SKM-1 treated with dmso at 0.1 percent for 144 hours (cell line): Measurements from ENCODE around the gene RNF214.
"Not testable (repeated sequence)": the region's sequence is repeated elsewhere in the genome, so short reads cannot be mapped to it uniquely, and the experiment has no call there.

ENCODE experiments used
- DNase-seq: peaks from one replicate; lab custom pipeline; 2025; ENCODE audit not compliant: unreplicated experiment; lab: John Stamatoyannopoulos, UW

The RNF214 gene

GRCh38 chr11:117232092-117232878 lies at the start of gene RNF214:
Gene RNF214 (plus strand): TSS chr11:117232671. CDS start chr11:117234273, 1,602 bp downstream.
- peak; percentile 67 for DNase-seq

- not testable (repeated sequence) for DNase-seq
Observed at GRCh38 chr11:117183178-117183577, 49.3 kb upstream of the RNF214 start.

GRCh38 chr11:117183724-117184349 lies 48.6 kb upstream of the RNF214 start:
- DNase-seq, result no peak

DNA sequence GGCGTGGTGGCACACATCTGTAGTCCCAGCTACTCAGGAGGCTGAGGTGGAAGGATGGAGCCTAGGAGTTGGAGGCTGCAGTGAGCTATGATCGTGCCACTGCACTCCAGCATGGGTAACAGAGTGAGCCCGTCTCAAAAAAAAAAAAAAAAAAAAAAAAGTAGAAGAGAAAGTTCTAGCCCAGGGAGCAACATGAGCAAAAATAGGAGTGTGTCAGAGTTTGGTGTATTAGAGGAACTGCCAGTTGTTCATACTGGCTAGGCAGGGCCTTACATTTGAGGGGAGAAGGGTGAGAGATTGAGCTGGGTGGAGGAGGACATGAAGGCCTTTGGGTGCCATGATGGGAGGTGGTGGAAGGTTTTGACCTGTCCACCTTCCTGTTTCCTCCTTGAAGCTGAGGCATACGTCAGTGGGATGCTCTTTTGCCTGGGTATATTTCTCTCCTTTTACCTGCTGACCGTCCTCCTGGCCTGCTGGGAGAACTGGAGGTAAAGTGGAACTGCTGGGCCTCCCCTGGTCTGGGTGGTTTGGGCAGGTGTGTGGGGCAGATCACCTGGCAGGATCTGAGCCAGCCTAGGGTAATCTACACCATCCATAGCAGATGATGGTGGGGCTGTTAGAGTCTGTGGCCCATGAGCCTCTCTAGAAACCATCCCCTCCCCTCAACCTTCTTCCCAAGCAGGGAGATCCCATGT lies 46.6 kb upstream of the RNF214 start:
- DNase-seq, result peak; percentile 73

- no peak for DNase-seq
Observed at GRCh38 chr11:117186431-117186761, 46.1 kb upstream of the RNF214 start.

- DNase-seq, result no peak
Observed at GRCh38 chr11:117187007-117187406, 45.5 kb upstream of the RNF214 start.

DNA sequence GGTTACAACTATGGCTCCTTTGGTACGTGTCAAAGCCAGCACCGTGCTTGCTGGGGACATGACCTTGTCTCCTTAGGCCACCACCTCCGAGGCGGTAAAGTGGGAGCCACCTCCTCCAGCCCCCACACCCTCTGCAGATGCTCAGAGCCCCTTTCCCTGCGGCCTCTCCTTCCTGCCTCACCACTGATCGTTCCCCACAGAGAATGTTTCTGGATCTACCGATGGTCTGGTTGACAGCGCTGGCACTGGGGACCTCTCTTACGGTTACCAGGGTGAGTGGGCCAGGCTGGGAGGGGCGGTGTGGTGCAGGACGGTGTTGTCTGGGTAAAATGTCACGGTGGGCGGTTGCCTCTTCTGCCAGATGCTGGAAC lies 45.1 kb upstream of the RNF214 start:
- no peak for DNase-seq

GRCh38 chr11:117187799-117188481 lies 44.5 kb upstream of the RNF214 start:
- no peak for DNase-seq

DNA sequence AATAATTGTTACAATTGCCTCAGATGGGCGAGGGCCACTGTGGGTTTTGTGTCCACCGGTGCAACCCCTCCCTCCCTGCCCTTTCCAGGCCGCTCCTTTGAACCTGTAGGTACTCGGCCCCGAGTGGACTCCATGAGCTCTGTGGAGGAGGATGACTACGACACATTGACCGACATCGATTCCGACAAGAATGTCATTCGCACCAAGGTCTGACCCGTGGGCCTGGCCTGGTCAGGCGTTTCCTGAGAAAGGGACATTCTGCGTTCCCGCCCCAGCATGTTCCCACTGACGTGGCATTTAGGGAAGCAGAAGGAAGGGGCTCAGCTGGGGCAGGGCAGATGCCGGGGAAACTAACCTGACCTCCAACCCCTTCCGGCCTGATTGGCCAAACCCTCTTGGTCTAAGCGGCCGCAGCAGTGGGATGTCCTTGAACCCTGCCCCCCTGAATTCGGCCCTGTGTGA lies 43.8 kb upstream of the RNF214 start:
- DNase-seq, result no peak

GRCh38 chr11:117189191-117189940 lies 43.1 kb upstream of the RNF214 start:
- peak; percentile 47 for DNase-seq

GRCh38 chr11:117189941-117190544 lies 42.4 kb upstream of the RNF214 start:
- DNase-seq, result no peak

DNA sequence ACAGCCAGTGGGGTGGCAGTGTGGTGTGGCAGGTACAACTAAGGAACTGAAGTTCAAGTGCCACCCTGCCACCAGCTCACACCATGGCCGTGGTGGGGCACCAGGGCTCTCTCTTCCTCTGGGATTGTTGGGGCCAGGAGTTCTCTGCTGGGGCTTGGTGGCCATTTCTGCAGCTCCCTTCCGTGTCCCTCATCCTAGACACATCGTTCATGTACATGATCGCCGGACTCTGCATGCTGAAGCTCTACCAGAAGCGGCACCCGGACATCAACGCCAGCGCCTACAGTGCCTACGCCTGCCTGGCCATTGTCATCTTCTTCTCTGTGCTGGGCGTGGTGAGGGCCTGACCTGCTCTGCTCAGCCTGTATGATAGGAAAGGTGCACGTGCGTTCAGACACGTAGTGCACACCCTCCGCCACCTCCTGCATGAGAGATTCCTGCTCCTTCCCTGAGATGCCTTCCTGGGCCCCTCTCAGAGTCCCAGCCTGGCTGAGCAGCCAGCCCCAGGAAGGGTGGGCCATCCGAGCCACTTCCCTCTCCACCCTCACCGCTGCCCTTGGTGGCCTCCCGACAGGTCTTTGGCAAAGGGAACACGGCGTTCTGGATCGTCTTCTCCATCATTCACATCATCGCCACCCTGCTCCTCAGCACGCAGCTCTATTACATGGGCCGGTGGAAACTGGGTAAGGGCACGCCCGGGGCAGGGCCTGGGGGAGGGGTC lies 40.6 kb upstream of the RNF214 start:
- no peak for DNase-seq

DNA sequence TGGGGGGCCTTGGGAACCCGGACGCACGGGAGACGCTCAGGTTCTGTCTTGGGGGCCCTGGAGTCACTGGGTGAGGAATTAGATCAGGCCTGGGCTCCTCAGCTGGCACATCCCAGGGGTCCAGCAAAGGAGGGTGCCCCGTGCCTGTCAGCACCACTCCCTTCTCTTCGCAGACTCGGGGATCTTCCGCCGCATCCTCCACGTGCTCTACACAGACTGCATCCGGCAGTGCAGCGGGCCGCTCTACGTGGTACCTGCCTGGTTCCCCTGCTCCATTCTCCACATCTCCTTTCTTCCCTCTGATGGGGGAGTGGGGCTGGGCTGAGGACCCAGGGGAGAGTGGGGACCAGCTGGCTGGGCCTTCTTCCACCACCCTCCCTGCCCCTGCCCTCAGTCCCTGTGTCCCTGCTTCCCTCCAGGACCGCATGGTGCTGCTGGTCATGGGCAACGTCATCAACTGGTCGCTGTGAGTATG lies 40.0 kb upstream of the RNF214 start:
- DNase-seq, result no peak

DNA sequence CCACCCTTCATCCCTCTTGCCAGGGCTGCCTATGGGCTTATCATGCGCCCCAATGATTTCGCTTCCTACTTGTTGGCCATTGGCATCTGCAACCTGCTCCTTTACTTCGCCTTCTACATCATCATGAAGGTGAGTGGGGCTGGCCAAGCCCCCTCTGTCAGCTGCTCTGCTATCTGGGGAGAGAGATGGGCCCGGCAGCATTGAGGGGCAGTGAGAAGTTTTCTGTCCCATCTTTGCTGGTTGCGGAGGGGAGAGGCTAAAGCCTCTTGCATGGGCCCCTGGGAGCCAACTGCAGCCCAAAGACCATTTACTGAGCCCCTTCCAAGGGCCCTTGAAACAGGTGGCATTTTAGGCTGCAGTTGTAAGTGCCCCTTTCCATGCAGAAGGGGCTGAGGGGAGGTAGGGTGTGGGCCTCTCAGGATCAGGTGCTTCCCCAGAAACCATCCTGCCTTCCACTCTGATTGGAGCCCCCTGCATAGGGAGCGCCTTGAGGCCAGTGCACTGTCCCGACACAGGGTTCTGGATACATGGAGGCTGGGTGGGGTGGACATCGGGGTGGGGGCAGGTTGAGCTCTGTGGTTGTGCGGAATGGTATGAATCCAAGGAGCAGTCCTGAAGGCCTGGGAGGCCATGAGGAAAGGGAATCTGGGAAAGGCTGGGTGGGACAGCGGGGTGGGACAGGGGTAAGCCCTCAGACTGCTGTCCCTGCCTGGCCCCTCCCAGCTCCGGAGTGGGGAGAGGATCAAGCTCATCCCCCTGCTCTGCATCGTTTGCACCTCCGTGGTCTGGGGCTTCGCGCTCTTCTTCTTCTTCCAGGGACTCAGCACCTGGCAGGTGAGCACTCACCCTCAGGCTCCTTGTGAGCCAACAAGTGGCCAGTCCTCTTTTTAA lies 39.1 kb upstream of the RNF214 start:
- no peak for DNase-seq

GRCh38 chr11:117194267-117194666 lies 38.2 kb upstream of the RNF214 start:
- no peak for DNase-seq

GRCh38 chr11:117195258-117195657 lies 37.2 kb upstream of the RNF214 start:
- DNase-seq, result no peak

GRCh38 chr11:117195761-117196160 lies 36.7 kb upstream of the RNF214 start:
- no peak for DNase-seq

GRCh38 chr11:117197006-117197405 lies 35.5 kb upstream of the RNF214 start:
- no peak for DNase-seq
